ENCODE data around the gene CLECL1.
"Not testable (repeated sequence)": the region's sequence is repeated elsewhere in the genome, so short reads cannot be mapped to it uniquely, and the experiment has no call there.

The CLECL1 gene

GRCh38 chr12:9694241-9694640 is 38.7 kb downstream of the CLECL1 start:
- DNase-seq (ENCODE audit: low read depth): no peak

- peak; percentile 11 for DNase-seq (ENCODE audit: low read depth)
Observed at GRCh38 chr12:9692909-9693308, 40.0 kb downstream of the CLECL1 start.

GRCh38 chr12:9687228-9687627 is 45.7 kb downstream of the CLECL1 start:
- DNase-seq (ENCODE audit: low read depth): peak; percentile 75

DNA sequence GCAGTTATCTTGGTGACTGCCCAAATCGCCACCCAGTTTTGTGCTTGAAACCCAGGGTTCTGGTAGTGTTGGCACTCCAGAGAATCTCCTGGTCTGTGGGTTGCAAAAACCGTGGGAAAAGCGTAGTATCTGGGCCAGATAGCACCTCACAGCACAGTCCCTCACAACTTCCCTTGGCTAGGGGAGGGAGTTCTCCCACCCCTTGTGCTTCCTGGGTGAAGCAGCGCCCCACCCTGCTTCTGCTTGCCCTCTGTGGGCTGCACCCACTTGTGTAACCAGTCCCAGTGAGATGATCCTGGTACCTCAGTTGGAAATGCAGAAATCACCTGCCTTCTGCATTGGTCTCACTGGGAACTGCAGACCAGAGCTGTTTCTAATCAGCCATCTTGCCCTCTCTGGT is 47.0 kb downstream of the CLECL1 start:
- DNase-seq (ENCODE audit: low read depth): no peak

- not testable (repeated sequence) for DNase-seq (ENCODE audit: low read depth)
Observed at GRCh38 chr12:9685366-9685765, 47.5 kb downstream of the CLECL1 start.

- not testable (repeated sequence) for DNase-seq (ENCODE audit: low read depth)
Observed at GRCh38 chr12:9682949-9683348, 49.9 kb downstream of the CLECL1 start.

- DNase-seq (ENCODE audit: low read depth): not testable (repeated sequence)
Observed at GRCh38 chr12:9682508-9682907, 50.4 kb downstream of the CLECL1 start.

DNA sequence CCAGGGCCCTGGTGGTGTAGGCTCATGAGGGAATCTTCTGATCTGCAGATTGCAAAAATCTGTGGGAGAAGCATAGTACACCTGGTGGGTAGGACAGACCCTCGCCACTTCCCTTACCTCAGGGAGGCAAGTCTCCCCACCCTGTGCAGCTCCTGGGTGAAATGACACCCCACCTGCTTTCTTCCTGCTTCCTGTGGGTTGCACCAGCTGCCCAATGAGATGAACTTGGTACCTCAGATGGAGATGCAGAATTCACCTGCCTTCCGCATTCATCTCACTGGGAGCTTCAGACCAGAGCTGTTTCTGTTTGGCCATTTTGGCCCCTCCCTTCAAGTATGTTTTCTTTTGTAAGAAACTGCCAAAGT is 58.7 kb downstream of the CLECL1 start:
- no peak for DNase-seq (ENCODE audit: low read depth)

DNA sequence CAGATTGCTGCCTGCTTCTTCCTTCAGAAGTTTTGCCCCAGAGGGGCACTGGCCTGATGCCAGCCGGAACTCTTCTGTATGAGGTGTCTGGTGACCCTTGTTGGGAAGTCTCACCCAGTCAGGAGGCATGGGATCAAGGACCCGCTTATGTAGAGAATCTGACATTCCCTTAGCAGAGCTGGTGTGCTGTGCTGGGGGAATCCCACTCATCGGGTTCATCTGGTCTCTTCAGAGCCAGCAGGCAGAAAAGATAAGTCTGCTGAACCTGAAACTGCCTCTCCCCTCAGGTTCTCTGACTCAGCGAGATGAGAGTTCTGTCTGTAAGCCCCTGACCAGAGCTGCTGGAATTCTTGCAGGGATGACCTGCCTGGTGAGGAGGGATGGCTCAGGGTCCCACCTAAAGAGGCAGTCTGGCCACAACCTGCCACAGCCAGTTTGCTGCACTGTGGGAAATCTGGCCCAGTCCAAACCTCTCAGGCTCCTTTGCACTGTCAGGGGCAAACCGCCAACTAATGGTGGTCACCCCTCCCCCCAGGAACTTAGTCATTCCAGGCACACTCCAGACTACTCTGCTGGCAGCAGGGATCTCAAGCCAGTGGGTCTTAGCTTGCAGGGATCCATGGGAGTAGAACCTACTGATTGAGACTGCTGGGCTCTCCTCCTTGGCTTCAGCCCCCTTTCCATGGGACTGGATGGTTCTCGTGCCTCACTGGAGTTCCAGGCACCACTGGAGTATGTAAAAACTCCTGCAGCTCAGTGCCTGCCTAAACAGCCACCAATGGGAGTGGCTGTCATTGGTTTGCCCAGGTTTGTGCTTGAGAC is 59.3 kb downstream of the CLECL1 start:
- peak; percentile 89 for DNase-seq (ENCODE audit: low read depth)
